Bone marrow (tissue), 2 donors: Measurements from ENCODE around the gene TNFRSF8.

Experiments used
- DNase-seq, 2 donors: peaks; one replicate each; lab custom pipeline; 2025; lab: John Stamatoyannopoulos, UW

TNFRSF8 gene

DNA sequence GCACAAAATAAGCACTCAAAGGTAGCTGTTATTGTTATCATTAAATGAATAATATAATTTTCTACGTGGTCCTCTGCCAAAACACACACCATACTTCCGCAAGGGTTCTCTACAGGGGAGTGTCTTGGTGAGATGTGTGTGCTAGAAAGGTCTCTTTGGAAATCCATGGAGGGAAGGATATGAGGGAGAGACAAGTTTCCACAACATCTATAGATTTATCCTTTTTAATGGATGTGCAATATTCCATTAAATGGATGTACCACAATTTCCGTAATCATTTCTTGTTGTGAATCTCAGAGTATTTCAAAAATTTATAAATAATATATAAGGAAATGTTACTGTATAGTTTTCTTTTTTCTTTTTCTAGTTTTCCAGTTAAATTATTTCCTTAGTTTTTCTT is 2.6 kb upstream of the TNFRSF8 start:
- no peak for DNase-seq

DNA sequence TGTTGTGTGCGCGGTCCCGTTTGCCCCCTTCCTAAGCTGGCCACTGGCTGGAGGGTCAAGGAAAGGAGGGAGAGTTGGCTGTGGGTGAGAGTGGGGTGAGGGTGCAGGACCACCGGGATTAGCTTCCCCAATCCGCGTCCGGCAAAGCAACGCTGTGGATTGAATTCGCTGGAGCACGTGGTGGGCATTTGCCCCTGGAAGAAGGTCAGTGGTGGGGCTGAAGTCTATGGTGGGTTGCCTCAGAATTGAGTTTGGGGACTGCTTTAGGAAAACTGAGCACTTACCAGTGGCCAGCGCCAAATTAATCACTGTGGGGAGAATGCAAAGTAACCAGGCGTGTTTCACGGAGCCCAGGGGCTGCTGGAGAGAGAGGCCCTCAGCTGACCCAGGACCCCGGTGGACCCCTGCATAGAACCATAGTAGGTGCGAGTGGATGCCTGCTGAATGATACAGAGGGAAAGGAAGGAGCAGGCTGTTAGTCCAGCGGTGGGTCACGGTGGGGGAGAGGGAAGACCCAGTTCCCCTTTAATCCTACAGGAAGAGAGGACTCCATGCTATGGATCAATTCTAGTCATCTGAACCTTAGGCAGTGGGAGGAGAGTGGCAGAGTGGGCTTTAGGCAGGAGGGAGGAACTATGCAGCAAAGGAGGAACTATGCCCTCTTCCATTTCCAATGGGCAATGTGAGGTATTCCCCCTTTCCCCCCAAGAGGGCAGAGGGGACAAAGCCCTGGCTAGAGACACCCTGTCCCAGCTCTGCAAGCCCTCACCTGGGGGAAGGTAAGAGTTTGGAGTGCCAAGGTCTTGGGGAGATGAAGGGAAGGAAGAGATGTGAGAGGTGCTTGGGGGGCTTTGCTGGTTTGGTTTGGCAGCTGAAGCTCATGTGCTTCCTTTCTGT is 1.2 kb downstream of the TNFRSF8 start:
- DNase-seq = no peak

DNA sequence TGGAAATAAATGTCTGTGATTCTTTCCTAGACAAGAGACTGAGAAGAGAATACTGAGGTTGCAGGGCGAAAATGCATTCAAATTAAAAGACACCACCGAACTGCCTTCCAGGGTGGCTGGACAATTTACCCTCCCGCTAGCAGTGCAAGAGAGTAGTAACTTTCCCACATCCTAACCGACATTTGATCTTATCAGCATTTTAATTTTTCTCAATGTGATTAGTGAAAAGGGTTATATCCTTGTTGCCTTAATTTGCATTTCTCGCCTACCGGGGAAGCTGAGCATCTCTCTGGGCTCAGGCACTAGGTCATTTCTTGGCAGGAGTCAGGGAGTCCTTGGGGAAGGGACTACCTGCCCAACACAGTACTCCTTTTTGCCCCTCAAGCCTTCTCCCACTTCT is 2.8 kb downstream of the TNFRSF8 start:
- no peak for DNase-seq

DNA sequence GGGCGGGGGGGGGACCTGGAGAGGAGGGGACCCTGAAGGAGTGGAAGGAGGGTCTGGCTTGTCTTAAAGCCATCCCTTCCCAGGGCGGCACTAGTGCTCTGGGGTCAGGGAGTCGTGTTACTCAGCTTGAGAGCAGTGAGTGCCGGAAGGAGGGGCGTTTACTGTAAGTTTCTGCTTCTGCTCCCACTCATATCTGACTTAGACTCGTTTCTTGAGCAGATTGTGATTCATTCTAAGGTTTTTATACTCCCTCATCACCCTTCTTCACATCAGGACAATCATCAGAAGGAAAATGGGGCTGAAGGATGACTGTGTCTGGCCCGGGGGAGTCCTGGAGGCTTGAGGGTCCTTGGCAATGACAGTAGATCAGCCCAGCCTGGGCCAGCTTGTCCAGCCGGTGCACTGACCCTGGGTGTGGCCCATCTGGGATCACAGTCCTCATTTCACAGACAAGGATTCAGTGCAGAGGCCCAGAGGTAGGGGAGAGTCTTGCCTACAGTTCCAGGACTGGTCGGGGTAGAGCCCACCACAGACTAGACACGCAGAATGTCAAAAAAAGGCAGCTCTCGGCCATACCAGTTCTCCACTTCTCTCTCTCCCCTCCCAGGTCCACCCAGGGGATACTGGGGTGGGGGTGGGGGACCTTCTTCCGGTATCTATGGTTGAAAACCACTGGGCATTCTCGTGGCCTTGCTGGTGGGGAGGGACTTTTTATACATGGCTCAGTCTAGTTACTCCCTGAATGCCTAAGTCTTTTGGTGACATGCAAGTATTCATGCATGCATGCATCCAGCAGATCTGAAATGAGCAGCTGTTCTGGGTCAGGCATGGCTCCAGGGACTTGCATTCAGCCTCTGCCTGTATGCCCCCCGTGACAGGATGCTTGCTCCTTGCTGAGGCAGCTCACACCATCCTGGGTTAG is 5.1 kb downstream of the TNFRSF8 start:
- DNase-seq = no peak

DNA sequence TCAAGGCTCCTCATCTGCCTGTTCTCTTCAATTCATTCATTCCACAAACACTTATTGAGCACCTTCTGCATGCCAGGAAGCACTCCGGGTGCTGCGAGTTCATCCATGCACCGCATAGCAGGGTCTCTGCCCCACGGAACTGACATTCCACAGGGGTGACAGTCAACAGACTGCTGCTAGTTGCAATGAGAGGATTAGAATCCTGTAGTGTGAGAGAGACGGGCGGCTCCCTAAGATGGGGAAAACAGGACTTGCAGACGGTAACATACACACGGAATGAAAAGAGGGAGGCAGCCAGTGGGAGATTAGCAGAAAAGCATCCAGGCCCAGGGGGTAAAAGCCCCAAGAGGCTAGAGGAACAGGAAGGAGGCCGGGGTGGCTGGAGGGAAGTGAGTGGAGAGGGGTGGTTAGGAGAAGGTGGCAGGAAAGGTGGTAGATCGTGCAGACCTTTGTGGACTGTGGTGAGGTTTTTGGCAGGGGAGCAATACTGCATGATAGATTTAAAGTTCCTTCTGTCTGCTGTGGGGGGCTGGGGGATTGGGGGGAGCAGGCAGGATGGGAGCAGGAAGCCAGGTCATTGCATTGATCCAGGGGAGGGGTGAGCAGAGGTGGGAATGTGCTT is 6.6 kb downstream of the TNFRSF8 start:
- DNase-seq = no peak

DNA sequence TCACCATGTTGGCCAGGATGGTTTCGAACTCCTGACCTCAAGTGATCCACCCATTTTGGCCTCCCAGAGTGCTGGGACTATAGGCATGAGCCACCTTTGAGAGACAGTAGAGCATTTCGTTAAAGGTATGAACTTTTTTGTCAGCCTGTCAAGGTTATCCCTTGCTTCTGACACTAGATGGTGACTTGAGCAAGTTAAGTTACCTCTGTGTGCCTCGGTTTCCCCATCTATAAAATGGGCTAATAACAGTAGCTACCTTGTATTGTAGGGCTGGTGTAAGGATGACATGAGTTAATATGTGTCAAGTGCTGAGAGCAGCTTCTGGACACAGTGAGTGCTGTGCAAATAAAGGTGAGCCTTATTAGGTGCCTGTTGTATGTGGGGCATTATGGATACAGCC is 8.8 kb downstream of the TNFRSF8 start:
- no peak for DNase-seq

DNA sequence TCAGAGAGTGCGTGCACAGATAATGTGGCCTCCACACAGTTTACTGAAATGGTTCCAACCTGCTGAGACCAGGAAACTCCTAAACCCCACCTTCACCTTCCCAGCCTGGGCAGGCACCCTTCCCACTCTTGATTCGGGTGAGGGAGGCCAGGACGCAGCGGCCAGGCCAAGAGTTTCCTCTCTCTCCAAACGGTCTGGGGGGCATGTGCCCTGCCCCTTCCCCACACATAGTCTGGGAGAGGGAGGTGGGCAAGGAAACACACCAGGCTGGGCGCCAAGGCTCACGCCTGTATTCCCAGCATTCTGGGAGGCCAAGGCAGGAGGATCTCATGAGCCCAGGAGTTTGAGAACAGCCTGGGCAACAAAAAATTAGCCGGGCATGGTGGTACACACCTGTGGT is 9.6 kb downstream of the TNFRSF8 start:
- DNase-seq = no peak

DNA sequence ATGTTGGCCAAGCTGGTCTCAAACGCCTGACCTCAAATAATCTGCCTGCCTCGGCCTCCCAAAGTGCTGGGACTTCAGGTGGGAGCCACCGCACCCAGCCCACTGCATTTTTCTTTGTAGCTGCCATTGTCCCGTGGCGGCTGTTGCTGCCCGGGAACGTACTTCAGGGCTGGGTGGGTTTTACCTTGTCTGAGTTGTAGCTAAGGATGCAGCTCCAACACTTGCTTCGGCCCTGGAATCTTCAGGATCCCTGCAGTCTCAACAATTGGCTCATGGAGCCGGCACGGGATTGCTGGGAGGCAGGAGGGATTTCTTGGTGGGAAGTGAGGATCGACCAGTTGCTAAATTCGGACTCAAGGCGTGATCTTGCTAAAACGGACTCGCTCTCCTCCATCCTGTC is 10.7 kb downstream of the TNFRSF8 start:
- no peak for DNase-seq

DNA sequence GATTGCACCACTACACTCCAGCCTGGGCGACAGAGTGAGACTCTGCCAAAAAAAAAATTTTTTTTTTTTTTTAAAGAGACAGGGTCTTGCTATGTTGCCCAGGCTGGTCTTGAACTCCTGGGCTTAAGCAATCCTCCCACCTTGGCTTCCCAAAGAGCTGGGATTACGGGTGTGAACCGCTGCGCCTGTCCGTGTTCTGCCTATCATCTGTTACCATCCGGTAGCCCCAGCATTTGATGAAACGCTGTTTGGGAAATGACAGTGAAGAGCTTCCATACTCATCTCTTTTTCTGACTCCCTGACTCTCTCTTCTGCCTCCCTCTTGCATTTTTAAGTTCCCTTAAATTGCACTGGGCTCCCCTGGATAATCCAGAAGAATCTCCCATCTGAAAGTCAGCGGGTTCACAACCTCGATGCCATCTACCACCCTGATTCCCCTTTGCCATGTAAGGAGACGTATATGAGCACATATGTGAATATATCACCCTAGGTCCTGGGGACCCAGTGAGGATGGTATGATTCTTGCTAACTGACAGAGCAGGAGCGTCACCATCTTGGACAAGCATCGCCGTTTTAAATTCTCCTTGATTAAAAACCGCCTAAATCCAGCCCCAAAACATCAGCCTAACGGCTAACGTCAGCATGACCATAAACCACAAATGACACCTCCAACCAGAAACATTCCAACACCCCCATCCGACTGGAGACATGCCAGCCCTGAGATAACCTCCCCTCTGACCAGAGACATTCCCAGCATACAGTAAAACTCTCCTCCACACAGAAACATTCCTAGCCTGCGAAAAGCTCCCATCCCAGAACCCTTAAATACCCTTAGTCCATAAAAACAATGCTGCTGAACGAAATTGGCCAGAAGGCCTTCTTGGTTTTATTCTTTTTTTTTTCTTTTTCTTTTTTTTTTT is 12.4 kb downstream of the TNFRSF8 start:
- no peak for DNase-seq

DNA sequence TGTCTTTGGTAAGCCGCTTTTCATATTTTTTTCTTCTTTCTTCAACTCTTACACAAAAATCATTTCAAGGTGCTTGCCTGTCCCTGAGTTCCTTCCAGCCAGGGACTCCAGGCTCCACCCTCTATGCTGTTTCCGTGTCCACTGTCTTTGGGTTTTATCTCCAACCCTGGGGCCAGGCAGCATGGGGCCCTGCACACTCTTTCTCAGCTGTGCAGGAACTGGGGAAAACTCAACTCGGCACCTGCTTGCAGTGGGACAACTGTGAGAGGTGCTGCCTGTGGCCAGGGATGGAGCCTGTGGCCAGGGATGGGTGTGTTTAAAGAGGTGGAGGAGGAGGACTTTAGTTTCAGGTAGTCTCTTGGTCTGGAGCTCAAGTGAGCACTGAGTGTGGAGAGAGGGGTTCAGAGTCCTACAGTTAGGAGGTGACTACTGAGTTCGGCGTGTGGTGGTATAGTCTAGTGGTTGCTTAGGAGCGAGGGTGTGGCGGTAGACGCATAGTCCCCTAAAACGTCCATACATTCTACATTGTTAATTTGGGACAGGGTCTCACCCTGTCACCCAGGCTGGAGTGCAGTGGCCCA is 13.4 kb downstream of the TNFRSF8 start:
- DNase-seq = no peak

DNA sequence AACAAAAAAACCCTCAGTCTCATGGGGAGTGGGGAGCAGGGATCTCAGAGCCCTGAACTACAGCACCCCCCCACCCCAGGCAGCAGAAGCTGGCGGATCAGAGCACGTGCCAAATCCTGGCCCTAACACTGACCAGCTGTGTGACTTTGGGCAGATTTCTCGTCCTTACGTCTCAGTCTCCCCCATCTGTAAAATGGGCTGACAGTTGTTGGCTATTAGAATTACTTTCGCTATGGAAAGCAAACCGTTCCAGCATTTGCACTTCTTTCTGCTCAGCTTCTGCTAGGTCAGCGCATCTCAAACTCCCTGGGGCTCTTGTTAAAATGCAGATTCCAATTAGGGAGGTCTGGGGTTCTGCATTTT is 15.5 kb downstream of the TNFRSF8 start:
- no peak for DNase-seq

DNA sequence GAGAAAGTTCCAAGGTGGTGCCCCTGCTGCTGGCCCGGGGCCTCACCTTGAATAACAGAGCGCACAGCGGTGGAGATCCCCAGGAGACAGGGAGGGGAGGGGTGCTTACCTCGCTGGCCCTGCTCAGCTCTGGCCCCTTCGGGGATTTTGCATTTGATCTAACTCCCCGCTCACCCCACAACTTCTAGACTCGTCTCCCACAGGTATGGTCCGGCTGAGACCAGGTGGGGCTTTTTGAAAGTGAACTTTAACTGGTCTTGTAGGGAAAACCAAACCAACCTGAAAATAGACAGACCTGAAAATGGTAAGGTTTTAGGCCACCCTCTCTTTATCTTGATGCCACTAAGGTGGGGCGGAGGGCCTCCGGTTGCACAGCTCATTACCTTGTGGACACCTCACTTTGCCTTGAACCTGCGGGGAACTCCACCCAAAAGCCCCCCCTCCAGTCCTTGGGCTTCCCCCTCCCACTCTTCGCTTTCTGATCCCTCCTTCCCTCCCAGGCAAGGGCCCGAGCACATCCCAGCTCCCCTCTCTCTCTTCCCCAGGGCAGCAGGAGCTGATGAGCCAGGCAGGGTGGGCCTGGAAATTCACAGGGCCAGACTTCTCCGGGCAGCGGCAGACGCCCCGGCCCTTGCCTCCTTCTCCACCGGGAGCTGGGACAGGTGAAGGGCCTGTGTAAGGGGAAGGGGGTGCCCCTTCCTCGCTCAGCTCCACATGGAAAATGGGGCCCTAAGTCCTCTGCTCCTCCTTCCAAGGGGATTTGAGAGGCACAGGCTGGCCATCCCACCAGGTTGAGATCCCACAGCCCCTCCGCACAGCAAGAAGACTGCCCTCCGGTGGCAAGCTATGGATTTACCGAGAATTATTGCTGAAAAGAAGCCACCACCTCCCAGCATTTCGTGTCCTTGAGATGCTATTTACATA is 16.1 kb downstream of the TNFRSF8 start:
- no peak for DNase-seq

DNA sequence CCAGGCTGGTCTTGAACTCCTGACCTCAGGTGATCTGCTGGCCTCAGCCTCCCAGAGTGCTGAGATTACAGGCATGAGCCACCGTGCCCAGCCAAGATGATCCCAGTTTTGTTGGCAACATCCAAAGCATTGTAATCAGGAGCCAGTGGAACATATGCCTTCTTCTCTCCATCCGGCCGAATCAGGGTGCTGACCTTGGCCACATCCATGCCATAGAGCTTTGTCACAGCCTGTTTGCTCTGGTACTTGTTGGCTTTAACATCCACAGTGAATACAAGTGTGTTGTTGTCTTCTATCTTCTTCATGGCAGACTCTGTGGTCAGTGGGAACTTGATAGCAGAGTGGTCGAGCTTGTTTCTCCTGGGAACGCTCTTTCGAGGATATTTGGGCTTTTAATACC is 17.1 kb downstream of the TNFRSF8 start:
- no peak for DNase-seq

DNA sequence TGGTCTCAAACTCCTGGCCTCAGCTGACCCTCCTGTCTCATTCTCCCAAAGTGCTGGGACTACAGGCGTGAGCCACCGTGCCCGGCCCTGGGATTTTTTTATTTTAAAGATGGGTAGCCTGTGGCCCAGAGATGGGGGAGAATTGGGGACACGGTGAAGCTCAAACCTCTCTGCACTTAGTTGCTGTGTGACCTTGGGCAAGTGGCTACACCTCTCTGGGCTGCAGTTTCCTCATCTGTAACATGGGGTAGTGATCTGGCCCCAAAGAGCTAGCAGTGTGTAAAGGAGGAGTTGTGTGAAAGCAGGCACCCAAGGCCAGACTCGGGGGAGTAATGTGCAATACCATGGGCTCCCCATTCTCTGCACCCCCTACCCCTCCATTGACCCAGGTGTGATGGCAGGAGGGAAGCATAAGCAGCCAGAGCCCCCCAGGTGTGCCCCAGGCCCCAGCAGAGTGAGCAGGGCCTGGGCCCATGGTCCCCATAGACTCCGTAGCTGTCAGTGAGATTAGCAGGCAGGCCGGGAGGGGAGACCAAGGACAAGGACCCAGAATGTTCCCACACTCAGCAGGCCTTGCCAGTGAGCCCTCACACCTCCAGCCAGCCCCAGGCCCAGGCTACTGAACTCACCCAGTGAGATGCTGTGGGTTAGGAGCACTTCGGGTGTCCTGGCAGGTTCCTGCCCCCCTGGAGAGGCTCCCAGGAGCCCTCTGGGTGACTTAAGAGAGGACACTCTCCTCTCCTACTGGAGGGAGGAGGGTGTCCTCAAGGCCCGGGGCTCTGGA is 17.9 kb downstream of the TNFRSF8 start:
- no peak for DNase-seq

DNA sequence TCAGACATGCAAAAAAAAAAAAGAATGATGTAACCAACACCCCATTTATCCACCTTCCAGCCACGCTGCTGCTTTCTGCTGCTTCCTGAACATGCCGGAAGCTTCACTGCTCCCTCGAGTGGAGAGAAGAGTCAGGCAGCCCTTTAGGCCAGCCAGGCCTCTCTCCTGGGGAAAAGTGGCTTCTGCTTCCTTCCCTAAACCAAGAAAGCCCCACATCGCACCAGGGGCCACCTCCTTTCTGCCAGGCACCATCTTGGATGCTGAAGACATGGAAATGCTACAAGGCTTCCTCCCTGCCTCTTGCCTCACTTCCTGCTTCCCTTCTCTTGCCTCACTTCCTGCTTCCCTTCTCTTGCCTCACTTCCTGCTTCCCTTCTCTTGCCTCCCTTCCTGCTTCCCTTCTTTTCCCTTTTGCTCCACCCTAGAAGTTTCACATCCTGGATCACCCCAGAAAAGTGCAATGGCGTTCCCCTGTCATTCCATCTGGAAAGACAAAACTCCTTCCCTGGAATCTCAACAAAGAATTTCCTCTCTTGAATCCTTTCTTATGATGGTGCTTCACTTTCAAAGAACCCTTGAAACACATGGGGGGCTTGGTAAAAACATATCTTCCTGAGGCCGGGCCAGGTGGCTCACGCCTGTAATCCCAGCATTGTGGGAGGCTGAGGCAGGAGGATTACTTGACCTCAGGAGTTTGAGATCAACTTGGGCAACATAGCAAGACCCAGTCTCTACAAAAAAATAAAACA is 18.7 kb downstream of the TNFRSF8 start:
- DNase-seq = no peak

DNA sequence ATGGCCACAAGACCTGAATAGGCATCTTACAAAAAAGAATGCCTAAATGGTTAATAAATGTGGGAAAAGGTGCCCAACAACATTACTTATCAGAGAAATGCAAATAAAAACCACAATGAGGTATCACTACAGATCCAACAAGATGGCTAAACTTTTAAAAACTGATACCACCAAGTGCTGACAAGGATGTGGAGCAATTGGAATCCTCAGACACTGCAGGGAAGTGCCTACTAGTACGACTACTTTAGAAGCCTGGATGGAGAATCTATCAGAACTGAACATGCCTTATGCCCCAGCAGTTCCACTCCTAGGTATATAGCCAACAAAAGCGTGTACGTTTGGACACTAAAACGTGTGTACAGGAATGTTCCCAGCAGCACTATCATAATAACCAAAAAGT is 19.9 kb downstream of the TNFRSF8 start:
- no peak for DNase-seq

DNA sequence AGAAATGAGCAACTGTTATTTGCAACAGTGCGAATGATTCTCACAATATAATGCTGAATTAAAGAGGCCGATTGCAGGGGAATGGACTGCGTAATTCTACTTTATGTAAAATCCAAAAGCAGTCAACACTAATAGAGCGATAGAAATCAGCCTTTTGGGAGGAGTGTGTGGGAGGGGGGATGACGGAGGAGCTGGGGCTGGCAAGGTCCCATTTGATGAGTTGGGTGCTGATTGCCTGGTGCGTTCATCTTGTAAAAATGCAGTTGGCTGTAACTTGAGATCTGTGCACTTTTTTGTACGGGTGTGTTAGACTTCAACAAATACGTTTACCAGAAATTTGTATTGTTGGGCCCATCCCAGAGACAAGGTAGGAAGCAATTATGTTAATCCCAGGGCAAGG is 20.7 kb downstream of the TNFRSF8 start:
- no peak for DNase-seq

DNA sequence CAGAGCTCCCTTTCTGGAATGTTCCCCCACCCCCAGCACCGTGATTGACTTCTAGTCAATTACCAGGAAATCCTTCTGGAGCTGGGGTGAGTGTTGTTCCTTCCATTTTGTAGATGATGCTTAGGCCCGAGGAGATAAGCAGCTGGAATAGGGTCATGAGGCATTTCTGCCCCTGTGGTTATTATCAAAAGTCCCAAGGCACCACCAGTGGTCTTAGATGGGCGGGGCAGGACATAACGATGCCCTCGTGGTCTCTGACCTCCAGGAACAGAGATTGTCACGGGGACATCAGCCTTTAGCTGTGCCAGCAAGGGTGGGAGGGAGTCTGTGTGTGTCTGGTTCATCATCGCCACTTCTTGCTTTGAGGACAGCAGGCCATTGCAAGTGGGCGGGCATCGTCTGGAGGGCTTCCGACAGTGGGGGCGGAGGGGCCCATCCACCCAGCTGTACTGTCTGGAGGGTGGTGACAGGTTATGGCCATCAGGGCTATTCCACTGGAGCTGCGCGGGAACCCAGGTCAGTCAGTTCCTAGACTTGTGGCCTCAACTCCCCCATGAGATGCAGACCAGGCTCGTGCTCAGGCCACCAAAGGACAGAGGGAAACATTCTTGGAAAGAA is 22.6 kb downstream of the TNFRSF8 start:
- DNase-seq = no peak
